CD4-positive, alpha-beta T cell treated with Interleukin-15 for 4 hours (primary cell): ENCODE measurements around the gene HS2ST1.

ENCODE experiments used
- DNase-seq: peaks from one replicate; pipeline ENCODE4 v3.0.0-alpha.2; 2020; ENCODE audit warnings: low spot score

Gene HS2ST1

DNA sequence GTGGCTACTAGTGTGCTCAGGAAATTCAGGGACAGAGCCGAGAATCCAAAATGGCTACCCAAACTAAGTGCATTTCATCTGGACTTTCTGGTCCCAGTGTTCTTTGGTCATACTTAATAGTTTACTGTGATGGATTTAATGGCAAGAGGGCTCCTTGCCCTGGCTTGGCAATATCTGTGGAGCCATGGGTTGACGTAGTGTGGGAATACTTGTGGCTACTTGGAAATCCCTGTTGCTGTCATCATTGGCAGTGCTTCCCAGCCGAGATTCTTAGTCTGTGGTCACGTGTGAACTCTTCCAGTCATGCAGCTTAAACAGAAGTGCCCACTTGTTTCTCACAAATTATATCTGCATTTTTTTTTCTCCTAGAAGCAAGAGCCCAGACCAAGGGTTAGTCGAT is 198.9 kb downstream of the HS2ST1 start:
- no peak for DNase-seq

DNA sequence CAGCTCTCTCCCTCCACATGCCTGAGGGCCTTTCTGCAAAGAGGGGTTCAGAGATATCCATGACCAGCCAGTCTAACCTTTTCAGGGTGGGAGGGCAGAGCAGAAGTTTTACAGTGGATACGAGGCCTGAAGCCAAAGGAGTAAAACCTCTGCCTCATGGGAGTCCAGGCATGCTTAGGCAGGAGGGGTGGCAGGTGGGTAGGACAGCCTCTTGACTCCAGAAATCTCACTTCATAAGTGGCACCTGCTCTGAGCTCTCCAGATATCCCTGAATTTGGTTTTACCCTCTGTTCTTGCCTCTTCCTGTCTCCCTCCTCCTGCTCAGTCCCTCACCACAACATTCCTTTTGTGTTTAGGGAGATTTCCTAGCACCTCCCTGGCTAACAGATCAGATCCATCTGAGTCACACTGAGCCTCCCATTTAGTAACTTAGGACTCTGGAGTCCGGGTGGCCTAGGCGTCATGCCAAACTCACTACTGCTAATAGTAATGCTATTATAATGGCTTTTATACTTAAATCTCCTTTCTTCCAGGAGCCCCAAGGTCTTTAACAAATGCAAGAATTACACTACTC is 201.0 kb downstream of the HS2ST1 start:
- no peak for DNase-seq

DNA sequence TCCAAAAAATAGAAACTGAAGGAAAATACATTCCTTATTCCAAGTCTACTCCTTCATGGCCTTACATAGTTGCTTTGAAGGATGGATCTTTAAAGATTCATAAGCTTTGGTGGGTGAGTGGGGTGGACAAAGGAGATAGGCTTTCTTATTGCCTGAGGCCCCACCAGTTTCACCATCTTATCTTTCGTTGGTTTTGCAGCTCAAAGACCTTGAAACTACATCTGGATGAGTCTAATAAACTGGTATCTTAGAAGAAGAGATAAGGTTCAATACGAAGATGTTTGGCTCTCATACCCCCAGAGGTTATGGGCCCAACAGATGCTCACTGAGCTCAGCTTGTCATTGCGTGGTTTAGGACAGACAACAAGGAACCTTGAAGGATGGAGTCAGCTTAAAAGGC is 201.5 kb downstream of the HS2ST1 start:
- no peak for DNase-seq

DNA sequence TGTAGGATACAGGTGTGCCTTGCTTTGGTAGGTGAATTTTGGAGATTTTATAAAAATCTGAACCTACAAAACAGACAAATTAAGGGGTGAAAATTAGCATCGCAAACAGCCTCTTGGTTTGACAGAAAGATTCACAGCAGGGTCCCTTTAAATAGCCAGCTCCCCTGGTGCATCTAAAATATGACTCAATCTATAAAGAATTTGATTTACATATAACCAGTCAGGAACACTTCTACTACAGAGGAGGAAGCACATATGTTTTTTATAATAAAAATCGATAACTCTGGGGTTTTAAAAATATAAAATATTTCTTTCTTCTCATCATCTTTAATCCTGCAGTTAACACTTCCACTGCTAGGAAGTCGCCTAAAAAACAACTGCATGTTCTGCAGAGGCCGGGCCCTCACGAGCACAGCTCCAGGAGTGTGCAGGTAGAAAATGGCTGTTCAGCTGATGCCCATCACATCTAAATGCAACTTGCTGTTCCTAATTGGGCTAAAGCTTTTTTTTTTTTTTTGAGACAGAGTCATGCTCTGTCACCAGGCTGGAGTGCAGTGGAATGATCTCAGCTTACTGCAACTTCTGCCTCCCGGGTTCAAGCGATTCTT is 203.4 kb downstream of the HS2ST1 start:
- no peak for DNase-seq

DNA sequence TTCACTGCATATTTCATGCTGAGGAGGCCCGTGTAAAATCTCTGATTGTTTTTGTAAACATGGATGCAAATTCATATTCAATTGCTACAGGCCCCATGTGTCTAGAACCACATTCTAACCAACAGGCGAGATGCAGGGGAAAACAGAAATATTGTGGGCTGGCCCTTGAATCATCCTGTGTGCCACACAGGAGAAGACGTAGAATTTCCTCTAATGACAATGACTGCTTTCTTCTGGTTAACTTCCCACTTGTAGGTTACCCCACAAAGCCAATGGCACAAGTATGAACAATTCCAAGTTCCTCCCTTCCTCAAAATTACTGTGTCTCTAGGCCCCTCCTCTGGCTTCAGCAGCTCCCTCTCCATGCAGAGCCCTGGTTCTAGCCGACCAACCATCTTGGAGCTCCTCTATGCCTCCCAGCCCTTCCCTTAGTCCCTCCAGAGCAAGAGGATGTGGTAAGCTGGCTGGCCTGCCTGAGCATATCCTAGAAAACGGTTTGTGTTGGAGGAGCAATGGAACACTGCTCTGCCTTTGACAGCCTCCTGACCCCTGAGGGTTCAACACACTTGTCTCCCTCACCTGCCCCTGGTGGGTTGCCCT is 205.2 kb downstream of the HS2ST1 start:
- DNase-seq: no peak

DNA sequence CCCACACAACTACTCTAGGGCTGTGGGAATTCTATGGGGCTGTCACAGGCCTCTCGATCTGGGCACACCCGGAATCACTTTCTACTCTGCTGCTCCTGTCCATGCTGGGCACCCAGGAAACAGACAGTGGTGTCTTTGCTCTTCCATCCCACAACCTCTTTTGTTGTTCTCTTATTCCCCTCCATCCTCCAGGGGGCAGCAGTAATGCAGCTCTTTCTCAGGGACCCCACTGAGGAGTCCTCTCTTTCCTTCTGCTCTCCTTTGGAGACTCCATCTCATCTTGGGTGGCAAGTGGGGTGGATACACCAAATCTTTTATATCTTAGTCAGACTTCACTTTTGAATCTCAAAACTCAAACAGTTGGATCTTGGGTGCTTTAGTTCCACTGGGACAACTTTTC is 206.3 kb downstream of the HS2ST1 start:
- DNase-seq: no peak

DNA sequence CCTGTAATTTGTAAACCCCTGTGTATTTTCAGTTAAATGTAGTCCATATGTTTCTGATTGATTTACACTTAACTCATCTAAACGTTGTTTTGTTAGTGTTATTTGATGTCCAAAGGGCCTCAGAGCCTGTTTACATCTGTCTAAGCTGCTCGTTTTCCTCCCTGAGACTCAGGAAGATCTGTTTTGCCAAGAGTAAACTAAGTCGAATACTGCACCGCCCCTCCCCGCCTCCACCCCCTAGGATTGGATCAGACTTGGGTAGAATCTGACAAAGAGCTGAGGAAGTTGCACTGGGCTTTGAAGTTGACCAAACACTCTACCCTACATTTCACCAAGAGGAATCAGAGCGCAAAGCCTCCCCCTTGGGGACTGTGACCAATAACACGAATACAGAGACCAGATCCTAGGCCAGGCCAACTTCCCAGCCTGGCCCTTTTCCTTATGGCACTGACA is 207.3 kb downstream of the HS2ST1 start:
- no peak for DNase-seq

DNA sequence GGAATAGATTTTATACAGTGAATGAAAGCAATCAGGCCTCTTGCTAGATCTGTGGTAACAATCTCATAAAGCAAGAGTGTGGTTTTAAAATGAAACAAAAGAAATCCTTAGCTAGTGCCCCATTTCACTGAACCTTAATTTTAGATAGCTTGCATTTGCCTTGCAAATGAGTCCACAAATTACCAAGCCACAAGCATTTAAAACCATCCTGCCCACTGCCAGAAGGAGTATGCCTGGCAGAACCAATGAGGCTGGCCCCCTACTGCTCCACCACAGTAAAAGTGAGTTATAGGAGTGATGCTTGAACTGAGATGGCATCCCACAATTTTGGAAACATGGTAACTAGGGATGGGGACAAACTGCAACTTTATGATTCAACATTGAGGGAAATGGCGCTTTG is 207.8 kb downstream of the HS2ST1 start:
- DNase-seq: no peak

DNA sequence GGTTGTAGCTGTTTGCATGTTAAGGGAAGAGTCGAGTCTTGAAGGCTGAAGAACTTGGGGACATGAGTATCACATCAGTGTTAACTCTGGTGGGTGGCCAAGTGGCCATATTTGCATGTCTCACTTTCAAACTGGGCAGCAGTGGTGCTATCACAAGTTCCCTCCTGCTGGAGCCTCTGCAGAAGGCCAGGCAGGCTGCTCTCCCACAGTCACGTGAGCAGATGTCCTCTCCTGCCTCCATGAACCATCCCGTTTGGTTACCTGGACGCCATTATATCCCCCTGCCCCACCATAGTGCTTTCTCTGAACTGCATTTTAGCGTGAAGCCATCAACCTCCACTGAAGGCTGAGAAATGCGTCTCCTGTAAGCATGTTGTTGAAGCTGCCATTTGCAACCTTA is 209.2 kb downstream of the HS2ST1 start:
- DNase-seq: no peak

DNA sequence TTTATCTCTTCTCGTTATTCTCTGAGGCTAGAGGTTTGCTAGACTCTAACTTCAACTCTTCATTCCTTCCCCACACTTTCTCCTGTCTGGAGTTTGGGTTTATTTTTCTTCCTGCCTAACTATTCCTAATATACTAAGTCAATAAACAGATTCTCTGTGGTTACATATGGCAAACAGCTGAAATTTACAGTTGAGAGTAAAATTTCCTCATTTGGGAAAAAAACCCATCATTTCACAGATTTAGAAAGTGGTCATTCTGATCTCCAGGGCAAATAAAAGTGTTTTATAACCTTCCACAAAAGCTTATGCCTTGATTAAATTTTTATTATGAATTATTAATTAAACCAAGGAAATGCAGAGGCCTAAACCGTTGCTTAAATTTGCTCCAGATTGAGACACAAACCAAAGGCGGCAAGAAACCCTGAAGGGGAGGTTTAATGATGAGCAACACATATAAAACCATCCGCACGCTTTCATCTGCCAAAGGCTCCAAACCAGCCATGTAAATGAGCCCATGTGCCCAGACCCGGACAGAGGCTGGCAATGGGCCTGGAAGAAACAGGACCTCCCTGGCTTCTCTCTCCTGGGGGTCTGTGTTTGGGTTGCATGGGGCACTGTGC is 212.6 kb downstream of the HS2ST1 start:
- no peak for DNase-seq

DNA sequence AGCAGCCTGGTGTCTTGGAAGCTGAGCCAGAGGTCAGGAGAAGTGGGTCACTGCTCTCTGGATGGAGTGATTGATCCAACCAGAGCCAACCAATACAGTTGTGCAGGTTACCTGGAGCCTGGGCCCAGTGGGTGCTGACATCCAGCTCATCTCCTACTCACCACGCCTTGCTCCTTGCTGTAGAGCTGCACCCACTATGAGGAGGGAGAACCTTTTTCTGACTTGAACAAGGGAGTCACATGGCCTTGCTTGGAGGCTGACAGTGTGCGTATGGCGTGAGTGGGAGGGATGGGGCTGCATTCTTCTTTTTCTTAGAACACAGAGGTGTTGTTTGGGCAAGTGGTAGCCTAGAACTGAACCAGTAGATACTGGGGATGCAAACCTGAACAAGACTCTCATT is 213.1 kb downstream of the HS2ST1 start:
- DNase-seq: no peak

DNA sequence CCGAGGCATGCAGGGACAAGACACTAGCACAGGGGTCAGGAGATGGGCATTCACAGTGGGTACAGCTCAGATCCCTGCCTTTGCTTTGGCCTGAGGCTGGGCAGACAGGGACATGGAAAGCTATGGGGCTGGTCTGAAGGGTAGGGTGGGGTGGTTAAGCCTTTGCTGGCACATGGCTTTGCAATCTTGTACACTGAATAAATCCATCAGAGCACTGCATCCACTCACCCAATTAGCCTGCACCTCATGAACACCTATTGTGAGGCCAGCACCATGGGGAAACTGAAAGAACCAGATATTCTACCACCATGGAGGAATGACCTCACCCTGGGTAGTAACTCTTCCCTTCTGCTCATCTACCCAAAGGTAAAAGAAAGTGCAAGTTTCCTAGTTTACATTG is 214.6 kb downstream of the HS2ST1 start:
- DNase-seq: no peak

DNA sequence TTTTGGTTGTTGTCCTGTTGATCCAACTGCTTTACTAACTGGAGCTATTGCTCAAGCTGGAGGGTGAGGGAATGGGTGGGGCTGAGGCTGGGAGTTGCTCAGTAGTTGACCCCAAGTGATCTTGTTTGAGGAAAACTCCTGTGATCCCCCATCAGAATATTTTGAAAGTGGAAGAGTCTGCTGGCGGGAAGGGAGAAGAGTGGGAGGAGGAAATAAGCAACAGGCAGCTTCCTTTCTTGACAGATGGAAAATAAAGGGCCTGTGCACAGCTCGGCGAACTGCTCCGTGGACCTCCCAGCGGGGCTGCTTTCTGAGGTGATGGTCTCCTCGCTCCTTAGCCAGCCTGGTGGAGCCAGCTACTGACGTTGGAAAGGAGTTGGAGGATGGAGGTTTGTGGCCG is 215.2 kb downstream of the HS2ST1 start:
- DNase-seq: no peak

DNA sequence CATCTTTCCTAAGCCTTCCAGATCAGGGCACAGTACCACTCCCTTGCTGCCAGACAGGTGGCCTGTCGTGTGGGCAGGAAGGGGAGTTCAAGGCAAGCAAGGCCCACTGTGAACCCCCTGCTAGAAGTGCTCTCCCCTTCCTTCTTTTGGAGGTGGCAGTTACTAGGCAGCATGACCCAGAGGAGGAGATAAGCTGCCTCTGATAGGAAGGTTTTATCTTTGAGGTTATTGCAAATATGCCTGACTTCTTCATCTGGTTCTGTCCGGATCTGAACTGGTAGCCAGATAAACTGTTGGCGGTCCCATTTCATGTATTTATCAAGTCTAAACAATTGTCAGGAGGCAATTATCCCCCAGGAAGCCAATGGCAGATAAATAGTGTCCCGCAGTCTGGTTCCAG is 216.0 kb downstream of the HS2ST1 start:
- no peak for DNase-seq

DNA sequence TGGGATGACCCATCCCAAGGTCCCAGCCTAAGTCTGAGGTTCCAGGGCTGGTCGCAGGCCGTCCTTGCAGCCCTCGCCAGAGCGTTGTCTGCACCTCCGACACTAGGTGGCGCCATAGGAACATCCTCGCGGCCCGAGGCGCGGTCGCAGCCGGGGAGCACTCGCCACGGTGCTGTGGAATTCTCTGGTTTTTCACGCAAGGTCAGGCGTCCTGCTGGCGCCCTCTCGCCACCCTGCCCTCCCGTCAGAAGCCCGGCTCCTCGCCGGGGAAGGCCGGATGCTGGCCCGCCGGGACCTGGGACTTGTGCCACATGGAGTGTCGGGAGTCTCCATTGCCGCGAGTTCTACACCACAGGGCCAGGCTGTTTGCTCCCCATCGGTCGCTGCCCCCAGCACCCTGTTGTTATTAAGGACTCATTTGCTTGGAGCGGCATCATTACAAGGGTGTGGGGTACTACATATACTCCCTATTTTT is 217.4 kb downstream of the HS2ST1 start:
- DNase-seq: peak; percentile 70

DNA sequence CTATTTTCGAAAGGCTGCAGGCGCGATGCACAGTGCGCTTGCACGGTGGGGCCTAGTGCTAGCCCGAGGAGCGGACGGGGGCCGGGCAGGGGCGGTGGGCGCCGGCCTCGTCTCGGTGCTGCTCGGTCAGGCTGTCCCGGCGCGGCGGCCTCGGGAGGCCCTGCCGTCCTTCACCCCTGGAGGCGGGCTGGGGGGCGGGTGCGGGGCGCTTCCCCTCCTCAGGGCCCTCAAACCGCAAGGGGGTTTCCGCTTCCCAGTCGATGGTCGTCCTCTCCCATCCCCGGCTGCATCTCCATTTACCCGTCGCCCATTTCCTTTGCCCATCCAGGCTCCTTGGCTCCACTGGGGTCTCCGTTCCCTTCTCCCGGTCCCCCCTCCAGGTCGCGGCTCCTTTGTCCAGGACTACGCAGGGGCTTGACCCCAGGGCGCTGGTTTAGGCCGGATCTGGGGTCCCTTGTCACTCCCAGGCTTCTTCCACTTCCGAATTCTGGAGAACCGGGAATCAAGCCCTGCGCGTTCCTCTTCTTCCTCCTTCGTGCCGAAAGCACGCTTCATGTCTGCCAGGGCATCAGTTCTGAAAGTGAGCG is 217.9 kb downstream of the HS2ST1 start:
- no peak for DNase-seq

DNA sequence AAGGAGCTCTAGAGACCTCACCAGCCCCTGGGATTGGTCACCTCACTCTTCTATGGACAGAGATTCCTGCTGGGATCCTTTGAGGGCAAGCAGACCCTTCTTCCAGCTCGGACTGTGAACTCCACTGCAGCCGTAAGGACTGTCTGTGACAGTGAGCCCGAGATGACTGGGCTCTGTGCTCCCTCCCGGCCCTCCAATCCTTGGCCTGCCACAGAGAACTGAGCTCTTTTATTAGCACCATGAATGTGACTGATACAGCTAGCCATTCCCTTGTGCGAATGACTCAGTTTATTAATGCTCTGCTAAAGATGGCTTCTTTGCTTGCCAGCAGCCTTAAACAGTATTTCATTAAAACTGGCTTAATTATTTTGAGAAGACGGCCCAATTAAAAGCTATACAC is 219.6 kb downstream of the HS2ST1 start:
- DNase-seq: no peak

DNA sequence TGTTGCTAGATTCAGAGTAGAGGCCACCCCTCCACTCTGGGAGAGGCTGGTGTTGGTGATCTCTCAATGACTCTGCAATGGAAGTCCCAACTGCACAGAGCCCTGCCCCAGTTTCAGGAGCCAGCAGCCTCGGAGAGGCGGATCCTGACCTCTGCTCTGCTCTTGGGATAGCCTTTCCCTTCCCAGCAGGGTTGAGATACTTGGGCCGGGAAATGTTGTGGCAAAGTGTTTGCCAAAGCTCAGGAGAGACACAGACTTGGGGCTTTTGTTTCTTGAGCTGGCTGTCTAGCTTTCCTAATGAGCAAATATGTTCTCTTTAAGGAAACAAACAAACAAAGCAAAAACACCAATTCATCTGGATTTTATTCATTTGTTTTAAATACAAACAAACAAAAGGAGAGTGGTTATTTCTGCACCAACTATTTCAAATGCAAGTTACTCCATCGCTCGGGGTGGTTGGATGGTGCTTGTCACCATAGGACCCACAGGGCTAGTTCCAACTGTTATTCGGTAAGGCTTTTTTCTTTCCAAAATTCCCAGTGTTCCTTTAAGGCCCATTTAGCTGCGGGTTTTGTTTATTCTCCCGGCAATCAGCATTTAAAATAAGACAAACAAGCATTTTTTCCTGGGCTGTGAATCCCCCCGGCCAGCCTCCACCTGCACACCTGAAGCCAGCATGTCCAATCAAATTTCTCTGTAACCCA is 220.3 kb downstream of the HS2ST1 start:
- no peak for DNase-seq

DNA sequence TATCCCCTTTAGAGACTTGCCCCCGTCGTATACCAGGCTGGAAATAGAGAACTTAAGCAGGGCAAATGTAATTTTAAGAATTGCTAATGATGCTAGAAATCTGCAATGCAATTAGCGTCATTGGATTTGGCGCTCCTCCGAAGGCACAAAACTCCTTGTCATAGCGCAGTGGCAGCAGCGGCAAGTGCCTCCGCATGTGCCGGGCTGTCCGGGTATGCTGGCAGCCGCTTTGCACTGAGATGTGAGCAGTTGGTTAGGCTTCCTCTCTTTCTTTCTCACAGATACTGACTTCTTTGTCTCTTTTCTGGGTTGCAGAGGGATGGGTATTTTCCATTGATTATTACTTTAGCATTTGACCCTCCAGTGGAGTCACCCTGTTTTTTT is 220.9 kb downstream of the HS2ST1 start:
- DNase-seq: no peak

DNA sequence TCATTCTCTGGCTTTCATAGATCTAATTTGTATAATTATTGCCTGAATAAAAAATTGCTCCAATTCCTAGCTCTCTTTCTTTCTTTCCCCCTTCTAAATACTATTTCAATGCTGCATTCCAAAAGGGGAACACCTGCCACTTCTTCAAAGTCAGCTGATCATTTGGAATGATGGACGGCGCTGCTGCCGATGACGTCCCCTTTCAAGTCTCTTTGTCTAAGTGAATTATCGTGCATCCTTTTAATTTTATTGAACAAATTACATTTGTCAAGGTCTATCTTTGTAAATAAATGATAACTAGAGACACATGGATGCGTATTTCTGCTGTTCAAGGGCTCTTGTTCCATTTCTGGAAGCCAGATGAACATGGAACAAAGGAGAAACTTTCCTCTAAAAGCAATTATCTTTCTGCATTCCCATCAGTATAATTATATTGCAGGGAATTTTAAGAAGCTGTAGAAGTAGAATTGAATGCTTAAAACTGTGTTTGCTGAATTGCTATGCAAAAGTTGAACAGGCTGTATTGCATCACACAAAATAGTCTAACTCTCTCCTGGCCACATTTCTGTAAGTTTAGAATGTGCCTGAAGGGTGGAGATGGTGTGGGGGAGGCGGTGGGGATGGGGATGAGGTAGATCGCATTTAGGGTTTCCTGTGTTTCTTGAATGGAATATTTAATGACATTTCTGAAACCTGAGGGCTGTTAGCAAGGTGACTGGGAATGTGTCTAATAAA is 222.3 kb downstream of the HS2ST1 start:
- no peak for DNase-seq

DNA sequence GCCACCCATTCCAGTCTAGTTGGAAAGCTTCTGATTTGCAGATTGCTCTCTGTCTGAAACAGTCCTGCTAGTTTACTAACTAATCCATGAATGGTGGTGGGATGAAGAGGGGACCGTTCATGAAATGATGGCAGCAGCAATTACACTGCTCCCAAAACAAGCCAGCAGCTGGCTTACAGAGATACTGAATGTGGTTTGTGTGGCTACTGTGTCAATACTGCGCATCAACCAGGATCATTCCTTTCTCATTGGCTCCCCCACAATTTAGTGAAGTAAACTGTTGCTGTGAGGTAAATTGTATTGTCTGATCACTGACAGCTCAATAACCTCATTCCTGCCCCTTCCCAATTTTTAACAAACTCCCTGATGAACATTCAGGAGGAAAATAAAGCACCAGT is 222.9 kb downstream of the HS2ST1 start:
- DNase-seq: no peak
